ENCODE data around the gene PET100. TPM values are rescaled to one million over a fixed set of nuclear protein-coding genes. Genes with fewer than 3 reads are reported as not detected.

PET100 gene
- total RNA-seq, 2 donors from 2014 or later = 75.9 to 95.7 TPM

GRCh38 chr19:7661744-7662538 is 32.3 kb downstream of the PET100 start:
- Mint-ChIP-seq H3K4me3 (no peak overlapping the region), H3K36me3 (no peaks in the 10 kb centered on the region), H3K27me3 (peaks cover 2 to 4% of the 10 kb centered on the region in 2 donors), H3K27ac (no peak overlapping the region), H3K9me3 (no peaks in the 10 kb centered on the region), H3K4me1 (ENCODE audit: low read depth in 2 of 2) (peaks cover 0 to 8% of the 10 kb centered on the region in 2 donors)
- no peak for ATAC-seq
- DNase-seq (ENCODE audit: low spot score) = no peak

- peaks cover 0 to 4% of the 10 kb centered on the region in 2 donors for H3K4me1 Mint-ChIP-seq (ENCODE audit: low read depth in 2 of 2)
- ATAC-seq (no peak), DNase-seq (ENCODE audit: low spot score) (no peak)
- H3K4me3 Mint-ChIP-seq = no peak overlapping the region
- H3K27me3 Mint-ChIP-seq = peaks cover 3 to 6% of the 10 kb centered on the region in 2 donors
- no peak overlapping the region for H3K27ac Mint-ChIP-seq
- H3K9me3 Mint-ChIP-seq = no peaks in the 10 kb centered on the region
- H3K36me3 Mint-ChIP-seq = no peaks in the 10 kb centered on the region
Measured at GRCh38 chr19:7662657-7663056, 33.1 kb downstream of the PET100 start.

- no peaks in the 10 kb centered on the region for H3K9me3 Mint-ChIP-seq
- ATAC-seq (no peak), DNase-seq (ENCODE audit: low spot score) (no peak)
- H3K27me3 Mint-ChIP-seq = peaks cover 3 to 6% of the 10 kb centered on the region in 2 donors
- no peaks in the 10 kb centered on the region for H3K36me3 Mint-ChIP-seq
- no peaks in the 10 kb centered on the region for H3K4me1 Mint-ChIP-seq (ENCODE audit: low read depth in 2 of 2)
- H3K27ac Mint-ChIP-seq = no peak overlapping the region
- H3K4me3 Mint-ChIP-seq = no peak overlapping the region
Measured at GRCh38 chr19:7663706-7664105, 34.1 kb downstream of the PET100 start.

- H3K4me3 Mint-ChIP-seq = no peak overlapping the region
- ATAC-seq = no peak
- no peaks in the 10 kb centered on the region for H3K9me3 Mint-ChIP-seq
- DNase-seq (ENCODE audit: low spot score) = no peak
- H3K27ac Mint-ChIP-seq = no peak overlapping the region
- peaks cover 0 to 4% of the 10 kb centered on the region in 2 donors for H3K4me1 Mint-ChIP-seq (ENCODE audit: low read depth in 2 of 2)
- H3K36me3 Mint-ChIP-seq = no peaks in the 10 kb centered on the region
- peaks cover 9 to 14% of the 10 kb centered on the region in 2 donors for H3K27me3 Mint-ChIP-seq
Measured at GRCh38 chr19:7665076-7665475, 35.5 kb downstream of the PET100 start.

GRCh38 chr19:7668842-7669241 is 39.2 kb downstream of the PET100 start, which contains the start of gene RETN:
Gene RETN, plus strand, starts transcription at chr19:7669049. Its CDS starts 278 bp downstream, at chr19:7669327.
- H3K27ac Mint-ChIP-seq = no peak within 1 kb of the TSS
- ATAC-seq = peak in 1 of 2 donors; percentile 7
- H3K4me3 Mint-ChIP-seq = no peak within 1 kb of the TSS
- H3K4me1 Mint-ChIP-seq (ENCODE audit: low read depth in 2 of 2) = peaks cover 0 to 4% of the 10 kb centered on the region in 2 donors
- DNase-seq (ENCODE audit: low spot score) = no peak
- no peaks in the 10 kb centered on the region for H3K9me3 Mint-ChIP-seq
- no peaks in the 10 kb centered on the region for H3K36me3 Mint-ChIP-seq
- H3K27me3 Mint-ChIP-seq = peaks cover 14 to 22% of the 10 kb centered on the region in 2 donors

GRCh38 chr19:7669641-7670040 is 40.0 kb downstream of the PET100 start:
- Mint-ChIP-seq H3K4me1 (ENCODE audit: low read depth in 2 of 2) (peaks cover 3 to 10% of the 10 kb centered on the region in 2 donors), H3K36me3 (no peaks in the 10 kb centered on the region), H3K27me3 (peaks cover 14 to 26% of the 10 kb centered on the region in 2 donors), H3K27ac (no peak overlapping the region), H3K4me3 (no peak overlapping the region), H3K9me3 (no peaks in the 10 kb centered on the region)
- ATAC-seq (no peak), DNase-seq (ENCODE audit: low spot score) (no peak)

- no peak overlapping the region for H3K4me3 Mint-ChIP-seq
- ATAC-seq = no peak
- H3K27ac Mint-ChIP-seq = no peak overlapping the region
- no peak for DNase-seq (ENCODE audit: low spot score)
- no peaks in the 10 kb centered on the region for H3K36me3 Mint-ChIP-seq
- peaks cover 14 to 26% of the 10 kb centered on the region in 2 donors for H3K27me3 Mint-ChIP-seq
- no peaks in the 10 kb centered on the region for H3K9me3 Mint-ChIP-seq
- peaks cover 4 to 10% of the 10 kb centered on the region in 2 donors for H3K4me1 Mint-ChIP-seq (ENCODE audit: low read depth in 2 of 2)
Measured at GRCh38 chr19:7670150-7670783, 40.7 kb downstream of the PET100 start.

- Mint-ChIP-seq H3K27me3 (peaks cover 17 to 27% of the 10 kb centered on the region in 2 donors), H3K36me3 (no peaks in the 10 kb centered on the region), H3K4me1 (ENCODE audit: low read depth in 2 of 2) (peaks cover 6 to 10% of the 10 kb centered on the region in 2 donors), H3K4me3 (no peak overlapping the region), H3K27ac (no peak overlapping the region), H3K9me3 (no peaks in the 10 kb centered on the region)
- DNase-seq (ENCODE audit: low spot score) (no peak), ATAC-seq (no peak)
Measured at GRCh38 chr19:7670790-7671189, 41.2 kb downstream of the PET100 start.

GRCh38 chr19:7672522-7672921 is 42.9 kb downstream of the PET100 start:
- H3K9me3 Mint-ChIP-seq = no peaks in the 10 kb centered on the region
- H3K36me3 Mint-ChIP-seq = no peaks in the 10 kb centered on the region
- no peak overlapping the region for H3K4me3 Mint-ChIP-seq
- H3K27me3 Mint-ChIP-seq = peaks cover 25 to 37% of the 10 kb centered on the region in 2 donors
- DNase-seq (ENCODE audit: low spot score) (no peak), ATAC-seq (no peak)
- H3K27ac Mint-ChIP-seq = no peak overlapping the region
- H3K4me1 Mint-ChIP-seq (ENCODE audit: low read depth in 2 of 2) = peaks cover 10 to 12% of the 10 kb centered on the region in 2 donors

GRCh38 chr19:7674010-7675005 is 44.7 kb downstream of the PET100 start:
- Mint-ChIP-seq H3K4me1 (ENCODE audit: low read depth in 2 of 2) (peaks cover 12 to 23% of the 10 kb centered on the region in 2 donors), H3K9me3 (no peaks in the 10 kb centered on the region), H3K4me3 (no peak overlapping the region), H3K27ac (no peak overlapping the region), H3K36me3 (no peaks in the 10 kb centered on the region), H3K27me3 (peaks cover 30 to 43% of the 10 kb centered on the region in 2 donors)
- ATAC-seq (peak; percentile 75 to 78), DNase-seq (ENCODE audit: low spot score) (no peak)

GRCh38 chr19:7676376-7676775 is 46.8 kb downstream of the PET100 start:
- peaks cover 12 to 32% of the 10 kb centered on the region in 2 donors for H3K4me1 Mint-ChIP-seq (ENCODE audit: low read depth in 2 of 2)
- DNase-seq (ENCODE audit: low spot score) = no peak
- H3K27me3 Mint-ChIP-seq = peaks cover 26 to 32% of the 10 kb centered on the region in 2 donors
- no peak overlapping the region for H3K27ac Mint-ChIP-seq
- ATAC-seq = no peak
- H3K4me3 Mint-ChIP-seq = no peak overlapping the region
- H3K9me3 Mint-ChIP-seq = no peaks in the 10 kb centered on the region
- no peaks in the 10 kb centered on the region for H3K36me3 Mint-ChIP-seq

- no peaks in the 10 kb centered on the region for H3K9me3 Mint-ChIP-seq
Measured at GRCh38 chr19:7676854-7677253, 47.3 kb downstream of the PET100 start, which contains the start of gene MCEMP1. Gene MCEMP1, plus strand, starts transcription at chr19:7677090. Its CDS starts 31 bp downstream, at chr19:7677121.

GRCh38 chr19:7677669-7678311 is 48.2 kb downstream of the PET100 start:
- H3K27ac Mint-ChIP-seq = peak overlapping the region in 1 of 2 donors; percentile 47
- peaks cover 18 to 39% of the 10 kb centered on the region in 2 donors for H3K4me1 Mint-ChIP-seq (ENCODE audit: low read depth in 2 of 2)
- no peaks in the 10 kb centered on the region for H3K9me3 Mint-ChIP-seq
- H3K4me3 Mint-ChIP-seq = no peak overlapping the region
- peaks cover 26 to 28% of the 10 kb centered on the region in 2 donors for H3K27me3 Mint-ChIP-seq
- no peaks in the 10 kb centered on the region for H3K36me3 Mint-ChIP-seq
- no peak for DNase-seq (ENCODE audit: low spot score)
- ATAC-seq = no peak

More at GRCh38 chr19:7676854-7677253, 47.3 kb downstream of the PET100 start, which contains the start of gene MCEMP1:
- H3K27ac Mint-ChIP-seq = peak within 1 kb of the TSS; percentile 14 to 43
- H3K4me1 Mint-ChIP-seq (ENCODE audit: low read depth in 2 of 2) = peaks cover 16 to 36% of the 10 kb centered on the region in 2 donors
- no peaks in the 10 kb centered on the region for H3K36me3 Mint-ChIP-seq
- H3K4me3 Mint-ChIP-seq = no peak within 1 kb of the TSS
- no peak for ATAC-seq
- H3K27me3 Mint-ChIP-seq = peaks cover 26 to 29% of the 10 kb centered on the region in 2 donors
- no peak for DNase-seq (ENCODE audit: low spot score)
